SK-N-SH treated with all-trans-retinoic acid at 6 μM for 48 hours (cell line): ENCODE data around the gene ARL4D.

Experiments used
- RARB ChIP-seq: fragments of 250-450 bp; sonication (Bioruptor Pico); IDR thresholded peaks from 2 replicates; pipeline ENCODE4 v1.8.0; 2021; ENCODE audit warnings: mild to moderate bottlenecking, moderate library complexity
- ZFP3 ChIP-seq: fragments of 250-450 bp; sonication (Bioruptor Pico); IDR thresholded peaks from 2 replicates; pipeline ENCODE4 v1.5.0; 2020; ENCODE audit warnings: mild to moderate bottlenecking, moderate library complexity
- ZFP30 ChIP-seq: fragments of 450-650 bp; formaldehyde crosslinking; IDR thresholded peaks from 2 replicates; pipeline ENCODE4 v1.5.0; 2022; ENCODE audit warnings: mild to moderate bottlenecking, moderate library complexity
- ZNF70 ChIP-seq: fragments of 450-650 bp; formaldehyde crosslinking; IDR thresholded peaks from 2 replicates; pipeline ENCODE4 v1.5.0; 2020; ENCODE audit warnings: mild to moderate bottlenecking, moderate library complexity
- TF ChIP-seq, protein P1 (sequence below): fragments of 250-450 bp; sonication (Bioruptor Pico); IDR thresholded peaks from 2 replicates; pipeline ENCODE4 v1.5.1; 2020; ENCODE audit warnings: low read depth, mild to moderate bottlenecking, moderate library complexity

- TF ChIP-seq RARB (CRISPR knock-in tag) (no peak), ZFP3 (CRISPR knock-in tag) (no peak), ZFP30 (no peak), ZNF70 (no peak)
- TF ChIP-seq, protein P1, sequence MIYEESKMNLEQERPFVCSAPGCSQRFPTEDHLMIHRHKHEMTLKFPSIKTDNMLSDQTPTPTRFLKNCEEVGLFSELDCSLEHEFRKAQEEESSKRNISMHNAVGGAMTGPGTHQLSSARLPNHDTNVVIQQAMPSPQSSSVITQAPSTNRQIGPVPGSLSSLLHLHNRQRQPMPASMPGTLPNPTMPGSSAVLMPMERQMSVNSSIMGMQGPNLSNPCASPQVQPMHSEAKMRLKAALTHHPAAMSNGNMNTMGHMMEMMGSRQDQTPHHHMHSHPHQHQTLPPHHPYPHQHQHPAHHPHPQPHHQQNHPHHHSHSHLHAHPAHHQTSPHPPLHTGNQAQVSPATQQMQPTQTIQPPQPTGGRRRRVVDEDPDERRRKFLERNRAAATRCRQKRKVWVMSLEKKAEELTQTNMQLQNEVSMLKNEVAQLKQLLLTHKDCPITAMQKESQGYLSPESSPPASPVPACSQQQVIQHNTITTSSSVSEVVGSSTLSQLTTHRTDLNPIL (CRISPR knock-in tag), result no peak
These were observed 3.3 kb downstream of the ARL4D start for GRCh38 chr17:43402078-43402477.
